OCI-LY7 (cell line): Measurements from ENCODE around the gene ORC1. TPM values are rescaled to one million over a fixed set of nuclear protein-coding genes. Genes with fewer than 3 reads are reported as not detected.

ENCODE experiments used
- BruUV-seq: library from RNA; stranded (reverse); fragments of 400-500 nt; replicated peaks from 2 replicates; lab custom pipeline; 2021; lab: Mats Ljungman, UMichigan
- CTCF ChIA-PET: fragments of 300-600 bp; sonication (Branson Sonifier 250); formaldehyde crosslinking; loops from one replicate; lab custom pipeline; 2022; ENCODE audit warnings: antibody characterized with exemption; ENCODE audit not compliant: unreplicated experiment; lab: Charles Lee
- POLR2A ChIA-PET: fragments of 300-600 bp; sonication (Branson Sonifier 250); formaldehyde crosslinking; loops from one replicate; lab custom pipeline; 2022; ENCODE audit warnings: antibody characterized with exemption; lab: Charles Lee
- DNase-seq: peaks from one replicate; pipeline ENCODE4 v3.0.0-alpha.2; 2015; ENCODE audit warnings: low spot score
- H2AFZ ChIP-seq: fragments of 200-600 bp; sonication (generic), shearing (Covaris generic); 2 replicates; pipeline ENCODE4 v1.6.1; 2014; ENCODE audit warnings: mild to moderate bottlenecking, antibody characterized with exemption, low read length, moderate library complexity
- H3K27ac ChIP-seq: fragments of 200-600 bp; sonication (generic); 2 replicates; pipeline ENCODE4 v1.5.1; 2014; ENCODE audit warnings: mixed run types, low read depth, mild to moderate bottlenecking, moderate library complexity, low read length, inconsistent platforms; ENCODE audit not compliant: poor library complexity, severe bottlenecking
- H3K36me3 ChIP-seq: fragments of 200-600 bp; sonication (generic); 2 replicates; pipeline ENCODE4 v1.6.1; 2014; ENCODE audit warnings: mild to moderate bottlenecking, antibody characterized with exemption, low read length, moderate library complexity, mixed read lengths; ENCODE audit not compliant: insufficient read depth
- H3K4me1 ChIP-seq: fragments of 200-600 bp; sonication (generic); 2 replicates; pipeline ENCODE4 v1.5.1; 2014; ENCODE audit warnings: mild to moderate bottlenecking, low read length; ENCODE audit not compliant: insufficient read depth, poor library complexity, severe bottlenecking
- H3K4me2 ChIP-seq: fragments of 200-600 bp; sonication (generic); 2 replicates; pipeline ENCODE4 v1.6.1; 2014; ENCODE audit warnings: mild to moderate bottlenecking, low read length
- H3K4me3 ChIP-seq: fragments of 200-600 bp; sonication (generic); 2 replicates; pipeline ENCODE4 v1.5.1; 2014; ENCODE audit warnings: mild to moderate bottlenecking, low read depth, low read length; ENCODE audit not compliant: poor library complexity, severe bottlenecking
- H3K79me2 ChIP-seq: fragments of 200-600 bp; sonication (generic); 2 replicates; pipeline ENCODE4 v1.6.1; 2016; ENCODE audit warnings: low read depth, mild to moderate bottlenecking, low read length, moderate library complexity, mixed read lengths; ENCODE audit not compliant: insufficient read depth
- H3K9me2 ChIP-seq: fragments of 200-600 bp; sonication (generic); 2 replicates; pipeline ENCODE4 v1.6.1; 2016; ENCODE audit warnings: mild to moderate bottlenecking, low read length, mixed read lengths; ENCODE audit not compliant: insufficient read depth
- H3K9me3 ChIP-seq: fragments of 200-600 bp; sonication (generic); 2 replicates; pipeline ENCODE4 v1.6.1; 2014; ENCODE audit warnings: mild to moderate bottlenecking, mixed run types, low read length, mixed read lengths
- H4K20me1 ChIP-seq: fragments of 200-600 bp; sonication (generic); 2 replicates; pipeline ENCODE4 v1.6.1; 2014; ENCODE audit warnings: mild to moderate bottlenecking, antibody characterized with exemption, low read length, moderate library complexity, mixed read lengths; ENCODE audit not compliant: insufficient read depth
- CTCF ChIP-seq: fragments of 200-600 bp; sonication (generic); conservative IDR thresholded peaks from 2 replicates; pipeline ENCODE4 v1.5.1; 2014; ENCODE audit warnings: mild to moderate bottlenecking, antibody characterized with exemption, low read length, moderate library complexity, mixed read lengths
- EZH2phosphoT487 ChIP-seq: fragments of 200-600 bp; sonication (generic); IDR thresholded peaks from 2 replicates; pipeline ENCODE4 v1.6.1; 2018; ENCODE audit warnings: low read depth, borderline replicate concordance, mild to moderate bottlenecking, mixed run types, antibody characterized with exemption, low read length, moderate library complexity, mixed read lengths
- intact Hi-C: fragments of 100-400 bp; cut with micrococcal nuclease; formaldehyde crosslinking; loops from one replicate; pipeline ENCODE4 v1.10.0; 2022; ENCODE audit not compliant: unreplicated experiment
- total RNA-seq, 2 experiments: library from RNA; depleted of rRNA in 1 of 2; stranded (reverse); fragments of >200 nt in 1 of 2; shearing (Covaris generic) in 1 of 2; gene quantifications; 2 replicates each; pipeline ENCODE4 v1.2.3, GENCODE V29; 2014 to 2022

ORC1 gene
- total RNA-seq, 2 experiments from 2014 or later = 37.7 to 39.0 TPM

DNA sequence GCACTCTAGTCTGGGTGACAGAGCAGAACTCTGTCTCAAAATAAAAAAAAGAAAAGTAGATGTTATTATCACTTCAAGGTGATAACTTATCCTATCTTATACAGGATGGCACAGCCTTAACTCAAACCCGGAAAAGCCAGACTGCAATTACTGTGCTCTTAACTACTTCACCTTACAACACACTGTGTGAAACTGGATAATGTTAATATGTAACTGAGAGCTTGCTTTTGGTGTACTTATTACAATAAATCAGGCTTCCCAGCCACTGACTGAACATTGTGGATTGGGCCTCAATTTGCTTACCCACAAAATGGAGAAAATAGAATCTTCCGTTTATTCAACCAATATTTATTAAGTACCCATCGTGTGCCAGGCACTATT lies 1.4 kb downstream of the ORC1 start:
- Histone ChIP-seq H3K36me3 (peaks cover 55% of the 10 kb centered on the region), H3K4me3 (peak overlapping the region; percentile 85), H3K4me1 (peaks cover 26% of the 10 kb centered on the region), H3K9me2 (no peaks in the 10 kb centered on the region), H2AFZ (no peak overlapping the region), H3K27ac (peak overlapping the region; percentile 83), H3K4me2 (peak overlapping the region; percentile 97), H4K20me1 (peaks cover 22% of the 10 kb centered on the region), H3K9me3 (no peaks in the 10 kb centered on the region), H3K79me2 (peaks cover 71% of the 10 kb centered on the region)
- ChIA-PET CTCF (no interaction called here), POLR2A (interaction anchor here (0.5 to 1.4 kb wide), 3 partner anchors 146 to 563 kb away, joined by 3 read pairs; no protein-coding TSS in a partner anchor)
- TF ChIP-seq CTCF (no peak), EZH2phosphoT487 (no peak)
- peak; percentile 14 for DNase-seq
- intact Hi-C loops = loop anchor here (2.0 to 5.0 kb wide), 2 partner anchors 264 to 346 kb away; partner anchors contain the start of gene BTF3L4
- BruUV-seq = no TSS peak

GRCh38 chr1:52400131-52400530 lies 4.1 kb downstream of the ORC1 start:
- no TSS peak for BruUV-seq
- Histone ChIP-seq H2AFZ (no peak overlapping the region), H3K4me1 (peaks cover 12% of the 10 kb centered on the region), H3K4me2 (no peak overlapping the region), H3K36me3 (peaks cover 66% of the 10 kb centered on the region), H3K4me3 (no peak overlapping the region), H3K27ac (no peak overlapping the region), H3K9me2 (no peaks in the 10 kb centered on the region), H3K9me3 (no peaks in the 10 kb centered on the region), H3K79me2 (peaks cover 48% of the 10 kb centered on the region), H4K20me1 (peaks cover 16% of the 10 kb centered on the region)
- TF ChIP-seq EZH2phosphoT487 = no peak
- TF ChIP-seq CTCF = no peak
- intact Hi-C loops = loop anchor here (5.0 kb wide), 1 partner anchor 267 kb away; no protein-coding TSS in a partner anchor
- ChIA-PET POLR2A (interaction anchor here (0.6 kb wide), 2 partner anchors 15 to 789 kb away, joined by 3 to 4 read pairs; no protein-coding TSS in a partner anchor), CTCF (interaction anchor here (0.5 kb wide), 1 partner anchor 266 kb away, joined by 4 read pairs; no protein-coding TSS in a partner anchor)
- DNase-seq = no peak

GRCh38 chr1:52399629-52400028 lies 4.6 kb downstream of the ORC1 start:
- DNase-seq = no peak
- POLR2A ChIA-PET = interaction anchor here (0.6 to 0.7 kb wide), 3 partner anchors 16 to 789 kb away, joined by 3 to 4 read pairs (median 3); no protein-coding TSS in a partner anchor
- H4K20me1 ChIP-seq = peaks cover 15% of the 10 kb centered on the region
- H3K79me2 ChIP-seq = peaks cover 43% of the 10 kb centered on the region
- BruUV-seq = no TSS peak
- H3K9me2 ChIP-seq = no peaks in the 10 kb centered on the region
- no peak overlapping the region for H3K4me3 ChIP-seq
- intact Hi-C loops = loop anchor here (5.0 kb wide), 1 partner anchor 268 kb away; no protein-coding TSS in a partner anchor
- H3K4me2 ChIP-seq = no peak overlapping the region
- H3K27ac ChIP-seq = no peak overlapping the region
- H3K36me3 ChIP-seq = peaks cover 71% of the 10 kb centered on the region
- CTCF ChIA-PET = interaction anchor here (0.5 kb wide), 1 partner anchor 266 kb away, joined by 4 read pairs; no protein-coding TSS in a partner anchor
- H3K4me1 ChIP-seq = peaks cover 12% of the 10 kb centered on the region
- no peak for TF ChIP-seq CTCF
- TF ChIP-seq EZH2phosphoT487 = no peak
- H3K9me3 ChIP-seq = no peaks in the 10 kb centered on the region
- no peak overlapping the region for H2AFZ ChIP-seq
